Right atrium auricular region (tissue), 2 donors: Measurements from ENCODE around the gene TOR1AIP1. TPM values are rescaled to one million over a fixed set of nuclear protein-coding genes. Genes with fewer than 3 reads are reported as not detected.

ENCODE experiments used
- DNase-seq: peaks from one replicate; pipeline ENCODE4 v3.0.0-alpha.2; 2019; ENCODE audit warnings: low spot score
- H3K27ac ChIP-seq, 2 donors: fragments of 200-600 bp; sonication (generic); 1 replicate in 1 of 2; 2 replicates in 1 of 2; pipeline ENCODE4 v1.5.1; 2016 to 2019
- H3K27me3 ChIP-seq, 2 donors: fragments of 200-600 bp; sonication (generic); one replicate each; pipeline versions ENCODE4 v1.5.1 to v1.6.0; 2017 to 2019
- H3K36me3 ChIP-seq: fragments of 200-600 bp; sonication (generic); one replicate; pipeline ENCODE4 v1.5.1; 2016
- H3K4me1 ChIP-seq, 2 donors: fragments of 200-600 bp; sonication (generic); one replicate each; pipeline versions ENCODE4 v1.5.1 to v1.6.0; 2017 to 2019
- H3K4me3 ChIP-seq, 2 donors: fragments of 200-600 bp; sonication (generic); 1 replicate in 1 of 2; 2 replicates in 1 of 2; pipeline ENCODE4 v1.5.1; 2017 to 2019; ENCODE audit warnings: mild to moderate bottlenecking in 1 of 2, moderate library complexity in 1 of 2
- H3K9me3 ChIP-seq, 2 donors: fragments of 200-600 bp; sonication (generic); one replicate each; pipeline ENCODE4 v1.5.1; 2019
- total RNA-seq, 2 donors: library from RNA; depleted of rRNA; stranded (reverse); fragments of >200 nt; gene quantifications; one replicate each; pipeline ENCODE4 v1.1.0, GENCODE V29; 2016
- TF ChIP-seq, protein P1 (sequence below), 2 donors: fragments of 200-600 bp; sonication (generic); IDR thresholded peaks; one replicate each; pipeline ENCODE4 v1.5.1; 2019; ENCODE audit warnings: antibody characterized with exemption in 2 of 2

The TOR1AIP1 gene
- total RNA-seq, 2 donors from 2014 or later: 66.7 to 72.1 TPM

- H3K27me3 ChIP-seq: no peaks in the 10 kb centered on the region
- no peak for DNase-seq
- TF ChIP-seq, protein P1, sequence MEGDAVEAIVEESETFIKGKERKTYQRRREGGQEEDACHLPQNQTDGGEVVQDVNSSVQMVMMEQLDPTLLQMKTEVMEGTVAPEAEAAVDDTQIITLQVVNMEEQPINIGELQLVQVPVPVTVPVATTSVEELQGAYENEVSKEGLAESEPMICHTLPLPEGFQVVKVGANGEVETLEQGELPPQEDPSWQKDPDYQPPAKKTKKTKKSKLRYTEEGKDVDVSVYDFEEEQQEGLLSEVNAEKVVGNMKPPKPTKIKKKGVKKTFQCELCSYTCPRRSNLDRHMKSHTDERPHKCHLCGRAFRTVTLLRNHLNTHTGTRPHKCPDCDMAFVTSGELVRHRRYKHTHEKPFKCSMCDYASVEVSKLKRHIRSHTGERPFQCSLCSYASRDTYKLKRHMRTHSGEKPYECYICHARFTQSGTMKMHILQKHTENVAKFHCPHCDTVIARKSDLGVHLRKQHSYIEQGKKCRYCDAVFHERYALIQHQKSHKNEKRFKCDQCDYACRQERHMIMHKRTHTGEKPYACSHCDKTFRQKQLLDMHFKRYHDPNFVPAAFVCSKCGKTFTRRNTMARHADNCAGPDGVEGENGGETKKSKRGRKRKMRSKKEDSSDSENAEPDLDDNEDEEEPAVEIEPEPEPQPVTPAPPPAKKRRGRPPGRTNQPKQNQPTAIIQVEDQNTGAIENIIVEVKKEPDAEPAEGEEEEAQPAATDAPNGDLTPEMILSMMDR (IDR thresholded peaks at IDR 0.05): no peak
- H3K27ac ChIP-seq: no peak overlapping the region
- H3K36me3 ChIP-seq: no peaks in the 10 kb centered on the region
- H3K4me3 ChIP-seq: no peak overlapping the region
- peaks cover 0 to 9% of the 10 kb centered on the region in 2 donors for H3K4me1 ChIP-seq
- H3K9me3 ChIP-seq: no peaks in the 10 kb centered on the region
Measured at GRCh38 chr1:179950651-179951050, 68.6 kb downstream of the TOR1AIP1 start.

DNA sequence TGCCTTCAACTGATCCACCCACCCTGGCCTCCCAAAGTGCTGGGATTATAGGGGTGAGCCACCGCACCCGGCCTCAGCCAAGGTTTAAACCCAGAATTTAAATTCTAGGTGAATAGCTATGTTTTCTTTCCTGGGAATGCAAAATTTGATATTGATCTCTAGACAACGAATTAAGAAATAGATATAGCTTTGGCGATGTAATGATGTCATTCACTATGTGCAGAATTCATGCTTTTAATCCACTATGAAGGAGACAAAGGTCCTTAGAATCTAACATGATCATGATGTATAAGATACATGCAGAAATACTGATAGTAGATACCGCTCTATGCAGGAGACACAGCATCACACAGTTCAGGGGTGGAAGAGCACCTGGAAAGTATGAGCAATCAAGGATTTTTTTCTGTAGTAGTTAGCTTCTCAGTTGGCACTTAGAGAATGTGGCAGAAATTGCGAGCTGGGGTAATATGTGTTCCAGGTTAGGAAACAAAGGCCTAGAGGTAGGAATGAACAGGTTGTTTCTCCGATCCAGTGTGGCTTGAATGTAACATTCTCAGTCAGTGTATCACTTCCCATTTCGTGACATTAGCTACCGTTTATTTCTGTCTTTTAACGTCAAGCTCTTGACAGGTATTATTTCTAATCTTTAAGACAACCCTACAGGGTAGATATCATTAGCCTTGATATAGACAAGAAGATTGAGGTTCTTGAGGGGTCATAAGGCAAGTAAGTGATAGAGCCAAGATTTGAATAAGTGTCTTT is 69.5 kb downstream of the TOR1AIP1 start:
- Histone ChIP-seq H3K36me3 (no peaks in the 10 kb centered on the region), H3K27ac (no peak overlapping the region), H3K9me3 (no peaks in the 10 kb centered on the region), H3K4me1 (peaks cover 0 to 15% of the 10 kb centered on the region in 2 donors), H3K27me3 (no peaks in the 10 kb centered on the region), H3K4me3 (no peak overlapping the region)
- DNase-seq: no peak
- TF ChIP-seq, protein P1 (IDR thresholded peaks at IDR 0.05): no peak

DNA sequence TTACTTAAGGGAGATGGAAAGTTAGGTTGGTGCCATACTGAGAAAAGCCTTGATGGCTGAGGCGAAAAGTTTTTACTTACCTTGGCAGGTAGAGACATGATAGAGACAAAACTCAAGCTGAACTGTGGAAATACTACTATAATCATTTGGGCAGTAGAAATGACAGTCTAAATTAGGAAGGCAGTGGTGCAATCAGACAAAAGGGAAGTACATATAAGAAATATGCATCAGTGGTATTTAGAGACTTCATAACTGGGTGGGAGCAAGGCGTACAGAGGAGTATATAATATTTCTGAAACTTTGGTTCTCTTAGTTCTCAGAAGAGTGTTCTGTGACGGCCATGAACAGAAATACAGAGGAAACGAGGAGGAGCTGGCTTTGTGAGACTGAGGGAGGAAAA is 70.1 kb downstream of the TOR1AIP1 start:
- Histone ChIP-seq H3K27me3 (no peaks in the 10 kb centered on the region), H3K27ac (no peak overlapping the region), H3K9me3 (no peaks in the 10 kb centered on the region), H3K4me3 (no peak overlapping the region), H3K4me1 (peaks cover 0 to 20% of the 10 kb centered on the region in 2 donors), H3K36me3 (no peaks in the 10 kb centered on the region)
- no peak for DNase-seq
- TF ChIP-seq, protein P1 (IDR thresholded peaks at IDR 0.05): no peak

GRCh38 chr1:179953974-179954492 is 71.9 kb downstream of the TOR1AIP1 start:
- peak overlapping the region; percentile 96 to 98 for H3K4me3 ChIP-seq
- no peaks in the 10 kb centered on the region for H3K36me3 ChIP-seq
- peaks cover 0 to 35% of the 10 kb centered on the region in 2 donors for H3K4me1 ChIP-seq
- TF ChIP-seq, protein P1 (IDR thresholded peaks at IDR 0.05): no peak
- DNase-seq: peak; percentile 60
- H3K27me3 ChIP-seq: no peaks in the 10 kb centered on the region
- peak overlapping the region; percentile 98 to 99 for H3K27ac ChIP-seq
- no peaks in the 10 kb centered on the region for H3K9me3 ChIP-seq

DNA sequence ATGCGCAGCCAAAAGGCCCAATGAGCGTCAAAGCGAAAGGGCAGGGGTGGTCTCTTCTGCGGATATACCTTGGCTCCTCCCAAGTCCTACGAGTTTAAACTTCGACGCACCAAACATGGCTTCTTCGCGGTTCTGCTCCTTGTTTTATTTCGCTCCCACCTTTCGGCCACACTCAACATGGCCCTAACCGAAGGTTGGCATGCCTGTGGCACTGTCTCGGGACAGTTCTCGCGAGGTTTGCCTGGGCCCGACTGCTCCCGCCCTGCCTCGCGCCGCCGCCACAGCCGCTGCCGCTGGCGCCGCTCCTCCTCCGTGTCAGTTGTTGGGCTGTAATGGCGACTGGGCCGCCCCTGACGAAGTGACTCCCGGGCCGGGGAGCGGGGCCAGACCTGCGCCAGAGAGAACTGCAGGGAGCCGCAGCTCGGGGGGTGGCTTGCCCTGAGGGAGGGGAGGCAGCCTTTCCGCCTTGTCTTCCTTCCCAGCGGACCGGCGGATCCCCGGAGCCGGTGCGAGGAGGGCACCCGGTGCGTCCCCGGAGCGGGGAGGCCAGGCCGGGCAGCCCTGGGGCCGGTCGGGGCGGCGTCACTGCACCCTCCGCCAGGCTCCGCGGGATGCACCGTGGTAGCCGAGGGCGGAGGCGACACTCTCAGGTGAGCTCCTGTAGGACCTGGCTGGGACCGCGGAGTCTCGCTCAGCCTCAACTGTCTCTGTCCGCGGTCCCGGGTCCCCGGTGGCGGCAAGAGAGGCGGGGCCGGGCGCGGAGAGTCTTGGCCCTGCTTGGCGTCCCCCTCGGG is 72.6 kb downstream of the TOR1AIP1 start, which contains the start of gene CEP350:
TSS of gene CEP350 (plus strand) at position 318 of the 794 bp plus-strand sequence. CDS start 31,372 bp downstream, outside the sequence.
- peaks cover 0 to 35% of the 10 kb centered on the region in 2 donors for H3K4me1 ChIP-seq
- DNase-seq: peak; percentile 97
- H3K4me3 ChIP-seq: peak within 1 kb of the TSS; percentile 96 to 98
- H3K27me3 ChIP-seq: no peaks in the 10 kb centered on the region
- H3K27ac ChIP-seq: peak within 1 kb of the TSS; percentile 98 to 99
- H3K9me3 ChIP-seq: no peaks in the 10 kb centered on the region
- TF ChIP-seq, protein P1 (IDR thresholded peaks at IDR 0.05): no peak
- no peaks in the 10 kb centered on the region for H3K36me3 ChIP-seq
